GM11168 (cell line): ENCODE data around the gene ESR1.
"Not testable (repeated sequence)": the region's sequence is repeated elsewhere in the genome, so short reads cannot be mapped to it uniquely, and the experiment has no call there.

Experiments
- in situ Hi-C: fragments of 300-500 bp; cut with MboI; formaldehyde crosslinking; loops from one replicate; pipeline ENCODE4 v1.12.0; 2022; ENCODE audit warnings: low sequenced_read_pairs; ENCODE audit not compliant: unreplicated experiment

Gene ESR1

DNA sequence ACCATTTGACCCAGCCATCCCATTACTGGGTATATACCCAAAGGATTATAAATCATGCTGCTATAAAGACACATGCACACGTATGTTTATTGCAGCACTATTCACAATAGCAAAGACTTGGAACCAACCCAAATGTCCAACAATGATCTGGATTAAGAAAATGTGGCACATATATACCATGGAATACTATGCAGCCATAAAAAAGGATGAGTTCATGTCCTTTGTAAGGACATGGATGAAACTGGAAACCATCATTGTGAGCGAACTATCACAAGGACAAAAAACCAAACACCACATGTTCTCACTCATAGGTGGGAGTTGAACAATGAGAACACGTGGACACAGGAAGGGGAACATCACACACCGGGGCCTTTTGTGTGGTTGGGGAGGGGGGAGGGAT is 226.3 kb downstream of the ESR1 start:
- in situ Hi-C loops: not testable (repeated sequence)

DNA sequence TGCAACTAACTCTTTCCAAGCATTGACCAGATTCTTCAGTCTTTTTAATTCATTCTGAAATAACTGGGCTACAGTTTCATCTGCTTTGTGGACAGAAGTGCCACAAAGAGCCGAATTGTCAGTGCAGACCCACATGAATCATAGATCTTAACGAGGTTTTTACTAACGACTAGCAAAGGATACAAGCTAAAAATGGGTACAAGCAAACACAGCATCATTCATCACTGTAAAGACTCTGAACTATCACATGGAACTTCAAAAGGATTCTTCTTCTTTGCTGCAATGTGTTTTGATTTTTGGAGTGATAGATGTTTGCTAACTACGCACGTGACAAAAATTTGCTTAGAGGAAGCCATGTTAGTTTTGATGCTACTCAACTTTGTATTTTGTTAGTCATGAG is 227.1 kb downstream of the ESR1 start:
- in situ Hi-C loops: no loop called here

DNA sequence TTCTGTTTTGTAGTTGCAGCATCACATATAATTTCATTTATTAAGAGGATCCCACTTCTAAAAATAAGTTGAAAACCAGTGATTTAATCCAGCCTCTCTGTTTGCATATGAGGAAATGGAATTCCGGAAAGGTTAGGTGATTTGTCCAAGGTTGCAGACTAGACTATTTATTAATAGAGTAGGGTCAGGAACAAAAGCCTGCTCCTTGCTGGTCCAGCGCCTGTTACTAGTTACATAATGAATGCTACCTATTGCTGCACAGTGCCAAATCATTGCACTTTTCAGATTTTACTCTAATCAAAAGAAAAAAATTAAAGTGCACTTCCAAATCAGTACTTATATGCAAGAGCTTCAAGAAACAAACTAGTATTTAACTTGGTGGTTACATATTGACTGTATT is 238.6 kb downstream of the ESR1 start:
- in situ Hi-C loops: no loop called here

DNA sequence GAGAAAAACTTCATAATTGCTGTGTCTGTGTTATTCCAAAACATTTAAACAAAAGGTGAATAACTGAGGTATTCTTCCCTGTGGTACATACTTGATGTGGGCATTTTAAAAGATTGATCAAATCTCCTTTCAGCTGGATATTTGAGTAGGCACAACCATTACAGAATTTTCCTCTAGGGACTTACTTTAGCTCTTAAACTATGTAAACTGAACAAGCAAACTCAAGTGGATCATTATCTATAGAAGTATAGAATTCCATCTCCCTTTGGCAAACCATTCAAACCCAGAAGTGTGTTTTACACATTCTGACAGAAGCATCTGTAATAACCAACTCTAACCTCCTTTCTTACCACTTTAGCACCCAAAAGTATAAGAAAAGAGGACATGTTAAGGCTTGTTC is 241.4 kb downstream of the ESR1 start:
- in situ Hi-C loops: no loop called here

DNA sequence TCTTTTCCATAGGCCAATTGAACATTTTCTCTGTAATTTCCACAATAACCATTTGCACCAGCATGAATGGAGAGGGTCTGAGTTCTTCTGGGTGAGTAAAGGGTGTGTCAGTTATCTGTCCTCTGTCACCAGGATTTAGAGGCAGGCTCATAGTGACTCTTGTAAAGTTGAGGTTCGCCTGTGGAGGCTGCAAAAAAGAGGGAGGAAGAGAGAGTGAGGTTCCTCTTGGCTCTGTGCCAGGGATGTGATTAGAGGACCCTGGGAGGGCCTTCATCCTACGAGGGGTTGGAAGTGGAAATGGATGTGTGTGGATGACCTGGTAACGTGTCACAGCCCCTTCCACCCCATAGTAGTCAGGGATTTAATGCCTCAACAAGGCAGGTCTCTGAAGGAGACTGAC is 242.0 kb downstream of the ESR1 start:
- in situ Hi-C loops: no loop called here

DNA sequence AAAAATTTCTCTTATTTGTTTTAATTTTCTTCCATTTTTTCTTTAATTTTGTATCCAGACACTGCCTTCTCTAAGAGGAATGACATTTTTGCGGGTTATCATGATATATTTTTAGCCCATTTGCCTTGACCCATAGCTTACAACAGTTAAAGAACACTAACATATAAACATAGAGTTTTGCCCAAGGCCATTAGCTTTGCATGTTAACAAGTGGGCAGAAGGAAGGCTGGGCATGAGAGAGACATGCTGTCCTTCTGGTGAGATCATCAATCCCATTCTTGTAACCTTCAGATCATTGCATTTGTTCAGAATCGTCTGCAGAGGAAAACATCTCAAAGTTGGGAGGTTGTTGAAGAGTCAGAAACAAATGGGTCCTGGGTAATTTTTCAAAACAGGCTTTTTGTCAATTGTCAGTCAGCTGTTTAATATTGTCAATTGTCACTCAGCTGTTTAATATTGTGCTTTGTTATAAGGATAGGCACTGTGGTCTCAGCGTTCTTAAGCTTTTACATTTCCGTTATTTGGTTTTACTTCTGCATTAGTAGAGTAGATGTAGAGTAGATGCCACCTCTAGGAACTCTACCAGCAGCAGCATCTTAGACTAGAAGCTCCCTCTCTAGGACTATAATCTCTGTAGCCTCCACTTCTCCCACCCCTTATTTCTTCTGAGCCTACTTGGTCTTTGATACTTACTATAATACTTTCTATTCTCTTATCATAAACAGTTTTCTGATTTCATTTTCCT is 243.1 kb downstream of the ESR1 start:
- in situ Hi-C loops: no loop called here

DNA sequence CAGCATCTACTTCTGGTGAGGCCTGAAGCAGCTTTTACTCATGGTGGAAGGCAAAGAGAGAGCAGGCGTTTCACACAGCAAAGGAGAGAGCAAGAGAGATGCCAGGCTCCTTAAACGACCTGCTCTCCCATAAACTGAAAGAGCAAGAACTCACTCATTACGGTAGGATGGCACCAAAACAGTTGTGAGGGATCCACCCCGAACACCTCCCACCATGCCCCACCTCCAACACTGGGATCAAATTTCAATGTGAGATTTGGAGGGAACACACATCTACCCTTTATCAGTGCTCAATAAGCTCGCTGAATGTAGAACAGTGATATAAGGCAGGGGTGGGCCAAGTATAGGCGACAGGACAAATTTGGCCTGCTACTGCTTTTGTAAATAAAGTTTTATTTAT is 244.6 kb downstream of the ESR1 start:
- in situ Hi-C loops: no loop called here

DNA sequence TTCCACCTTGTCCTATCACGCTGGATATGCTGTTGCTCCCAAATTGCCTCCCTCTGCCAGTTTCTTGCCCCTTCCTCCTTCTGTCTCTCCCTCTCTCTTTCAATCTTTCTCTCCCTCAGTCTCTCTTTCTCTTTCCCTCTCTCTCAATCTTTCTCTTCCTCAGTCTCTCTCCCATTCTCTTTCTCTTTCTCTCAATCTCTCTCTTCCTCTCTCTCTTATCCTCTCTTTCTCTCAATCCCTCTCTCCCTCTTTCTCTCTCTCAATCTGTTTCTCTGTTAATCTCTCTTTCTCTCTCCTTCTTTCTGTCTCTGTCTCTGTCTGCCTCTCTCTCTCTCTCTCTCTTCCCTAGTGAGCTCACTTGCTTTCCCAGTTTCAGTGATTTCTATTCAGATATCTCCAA is 245.8 kb downstream of the ESR1 start:
- in situ Hi-C loops: no loop called here

DNA sequence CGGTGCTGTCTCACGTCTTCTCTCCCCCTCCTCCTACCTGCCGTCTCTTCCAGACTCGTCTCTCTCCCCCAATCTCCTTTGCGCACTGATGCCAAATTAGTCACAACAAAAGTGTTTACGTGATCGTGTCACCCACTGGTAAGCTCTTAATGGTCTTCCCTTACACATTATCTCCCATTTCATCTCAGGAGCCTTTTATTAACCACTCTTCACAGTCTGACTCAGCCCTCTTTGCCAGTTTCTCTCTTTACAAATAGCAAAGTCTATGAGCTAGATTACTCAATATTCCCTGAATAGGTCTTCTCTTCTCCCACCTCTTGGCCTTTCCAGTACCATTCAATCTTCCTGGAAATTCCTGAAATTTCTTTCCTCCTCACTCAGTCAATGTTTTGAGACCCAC is 247.0 kb downstream of the ESR1 start:
- in situ Hi-C loops: no loop called here

DNA sequence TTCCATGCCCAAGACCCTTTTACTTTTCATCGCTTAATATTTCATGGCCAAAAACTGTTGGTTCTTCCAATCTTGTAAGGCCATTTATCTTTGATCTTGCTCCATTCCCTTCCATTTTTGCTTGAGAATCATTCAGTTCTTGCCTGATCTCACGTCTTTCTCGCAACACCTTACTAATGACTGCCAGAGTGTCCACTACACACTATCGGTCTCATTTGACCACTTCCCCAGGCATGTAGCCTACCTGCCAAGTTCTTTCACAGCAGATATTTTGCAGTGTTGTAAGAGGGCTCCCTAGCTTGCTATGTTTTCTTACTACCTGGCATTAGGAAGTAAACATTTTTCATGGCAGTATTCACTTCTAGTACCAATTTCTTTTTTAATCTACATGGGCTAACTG is 248.0 kb downstream of the ESR1 start:
- in situ Hi-C loops: no loop called here

DNA sequence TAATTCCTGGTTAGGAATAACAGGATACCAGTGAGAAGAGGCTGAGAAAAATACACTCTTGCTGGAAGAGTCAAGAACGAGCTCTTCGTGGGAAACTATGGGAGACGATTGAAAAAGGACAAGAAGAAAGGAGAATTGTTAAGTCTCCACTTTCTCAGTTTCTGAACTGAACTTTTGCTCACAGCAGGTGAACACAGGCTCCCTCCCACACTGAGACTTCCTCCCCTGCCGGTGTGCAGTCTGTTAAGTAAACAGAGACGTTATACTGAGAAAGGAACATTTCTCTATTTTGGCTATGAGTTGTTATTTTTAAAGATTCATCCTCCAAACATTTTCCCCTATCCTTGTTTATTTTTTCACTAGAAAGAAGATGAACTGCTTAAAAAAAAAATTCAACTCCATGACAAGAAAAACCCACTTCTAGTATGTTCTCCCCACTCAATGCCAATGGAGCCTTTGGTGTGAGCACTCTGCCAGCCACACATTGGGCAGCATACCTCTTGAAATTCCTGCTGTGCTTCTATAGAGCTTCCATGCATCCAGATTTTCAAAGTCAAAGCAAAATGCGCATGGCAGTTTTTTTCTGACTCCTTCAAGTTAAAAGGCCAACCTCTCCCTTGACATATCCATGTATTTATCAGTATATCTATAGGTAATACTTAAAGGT is 250.5 kb downstream of the ESR1 start:
- in situ Hi-C loops: no loop called here

DNA sequence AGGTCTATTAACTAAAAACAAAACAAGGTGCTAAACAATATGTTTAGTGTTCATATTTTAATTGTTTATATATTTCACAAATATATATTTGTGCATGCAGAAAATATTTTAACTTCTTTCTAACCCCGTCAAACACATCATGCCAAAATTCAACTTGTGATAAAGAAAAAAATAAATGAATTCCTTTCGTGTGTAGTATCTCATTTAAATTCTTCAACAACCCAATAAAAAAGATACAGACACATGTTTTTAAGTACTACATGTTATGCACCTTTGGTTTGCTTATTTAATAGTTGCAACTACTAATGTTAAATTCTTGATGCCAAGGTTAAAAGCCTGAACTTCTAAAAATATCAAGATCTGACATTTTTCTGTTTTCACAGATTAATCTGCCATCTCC is 252.4 kb downstream of the ESR1 start:
- in situ Hi-C loops: no loop called here

DNA sequence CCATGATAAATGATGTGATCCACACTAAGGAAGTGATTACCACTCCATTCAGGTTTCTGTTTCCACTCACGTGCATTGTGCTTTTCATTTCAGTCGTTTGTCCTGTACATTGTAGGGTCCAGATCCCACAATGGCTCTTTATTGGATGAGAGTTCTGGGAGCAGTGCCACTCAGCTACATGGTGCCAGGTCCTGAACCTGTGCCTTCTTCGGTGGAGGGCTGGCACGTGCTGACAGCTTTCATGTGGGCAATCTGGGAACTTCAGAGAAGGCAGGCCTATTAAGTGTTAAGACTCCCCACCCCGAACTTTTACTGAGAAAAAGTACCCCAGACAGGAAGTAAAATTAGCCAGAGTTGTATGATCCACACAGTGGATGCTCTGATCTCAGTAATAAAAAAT is 255.0 kb downstream of the ESR1 start:
- in situ Hi-C loops: no loop called here

DNA sequence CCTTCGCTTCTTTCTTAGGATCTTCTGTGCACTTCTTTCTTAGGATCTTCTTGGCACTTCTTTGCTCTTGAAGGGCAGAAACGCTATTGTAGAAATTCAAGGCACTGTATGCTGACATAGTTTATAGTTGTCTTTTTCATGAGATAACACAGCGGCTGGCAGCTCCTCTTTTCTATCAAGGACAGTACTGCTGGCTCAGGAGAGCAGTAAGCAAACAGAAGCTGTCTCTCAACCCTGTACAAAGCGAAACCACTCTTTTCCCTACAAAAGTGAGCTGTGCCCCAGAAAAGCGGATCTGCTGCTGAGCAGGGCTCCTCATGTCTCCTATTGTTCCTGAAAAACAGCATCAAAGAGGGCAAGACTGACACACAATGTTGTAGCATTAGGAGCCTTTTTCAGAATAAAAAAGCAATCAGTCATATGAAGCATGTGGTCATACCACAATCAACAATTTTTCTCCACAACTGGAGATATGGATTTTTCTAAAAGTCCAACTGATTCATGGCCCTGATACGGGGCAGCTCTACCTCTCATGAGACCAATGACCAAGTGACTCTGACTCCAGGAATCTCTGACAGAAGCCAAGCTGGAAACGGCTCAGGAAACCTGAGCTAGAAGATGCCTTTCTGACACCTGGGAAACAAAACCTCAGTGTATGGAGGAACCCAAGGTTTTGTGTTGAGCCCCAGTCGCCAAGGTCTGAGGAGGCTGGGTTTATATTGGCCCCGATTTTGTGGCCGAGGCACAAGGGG is 255.9 kb downstream of the ESR1 start:
- in situ Hi-C loops: no loop called here

DNA sequence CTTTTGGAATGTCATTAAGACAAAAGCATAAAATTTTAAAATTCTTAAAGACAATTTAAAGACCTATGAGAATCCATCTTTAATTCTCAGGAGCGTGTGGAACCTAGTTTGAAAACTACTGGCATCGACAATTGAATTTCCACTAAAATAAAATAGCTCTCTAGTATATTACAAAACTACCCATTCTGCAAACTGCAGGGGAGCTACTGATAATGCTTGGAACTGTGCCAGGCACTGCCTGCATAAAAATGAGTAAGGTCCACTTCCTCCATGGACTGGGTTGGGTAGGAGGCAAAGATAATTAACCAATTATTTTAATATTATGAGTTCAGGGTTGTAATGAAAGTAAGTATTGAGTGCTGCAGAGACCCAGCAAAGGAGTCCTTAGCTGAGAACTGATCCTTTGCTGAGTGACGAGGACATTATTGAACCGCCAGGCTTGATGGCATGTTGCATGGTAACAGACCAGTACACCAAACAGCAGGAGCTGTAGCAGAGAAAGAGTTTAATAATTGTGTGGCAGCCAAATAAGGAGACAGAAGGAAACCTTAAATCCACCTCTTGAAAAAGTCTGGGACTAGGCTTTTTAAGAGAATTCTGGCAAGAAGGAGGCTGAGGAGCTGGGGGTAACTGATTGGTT is 261.3 kb downstream of the ESR1 start:
- in situ Hi-C loops: no loop called here

DNA sequence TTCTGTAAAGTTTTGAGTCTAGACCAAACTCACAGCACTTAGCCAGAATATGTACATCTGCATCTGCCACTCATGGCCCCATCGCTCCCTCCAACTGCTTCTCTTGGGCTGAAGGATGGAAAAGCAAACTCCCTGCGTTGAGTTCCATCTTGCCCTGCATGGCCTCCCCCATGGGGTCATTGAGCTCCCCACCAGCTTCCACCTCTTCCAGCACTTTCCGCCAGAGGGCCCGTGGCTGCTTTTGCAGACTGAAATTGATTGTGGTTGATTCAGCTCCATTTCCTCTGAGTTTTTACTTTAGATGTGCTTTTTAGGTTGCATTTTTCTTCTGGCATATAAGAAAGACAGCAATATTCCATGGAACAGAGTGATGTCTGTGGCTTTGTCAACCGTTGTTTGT is 263.1 kb downstream of the ESR1 start:
- in situ Hi-C loops: no loop called here

DNA sequence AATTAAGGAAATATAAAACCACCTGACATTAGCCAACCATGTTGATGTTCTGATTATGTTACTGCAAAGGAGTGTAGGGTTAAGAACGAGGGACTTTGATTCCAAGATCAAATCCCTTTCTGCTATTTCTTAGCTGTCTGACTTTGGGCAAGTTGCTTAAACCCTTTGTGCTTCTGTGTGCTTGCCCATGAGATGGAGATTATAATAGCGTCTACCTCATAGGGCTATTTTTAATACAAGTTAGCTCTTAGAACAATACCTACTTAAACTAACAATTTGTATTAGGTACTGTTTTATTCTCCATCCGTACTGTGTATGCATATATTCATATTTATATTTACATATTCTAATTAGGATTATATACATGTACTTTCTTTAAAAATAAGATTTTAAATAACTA is 263.8 kb downstream of the ESR1 start:
- in situ Hi-C loops: no loop called here

DNA sequence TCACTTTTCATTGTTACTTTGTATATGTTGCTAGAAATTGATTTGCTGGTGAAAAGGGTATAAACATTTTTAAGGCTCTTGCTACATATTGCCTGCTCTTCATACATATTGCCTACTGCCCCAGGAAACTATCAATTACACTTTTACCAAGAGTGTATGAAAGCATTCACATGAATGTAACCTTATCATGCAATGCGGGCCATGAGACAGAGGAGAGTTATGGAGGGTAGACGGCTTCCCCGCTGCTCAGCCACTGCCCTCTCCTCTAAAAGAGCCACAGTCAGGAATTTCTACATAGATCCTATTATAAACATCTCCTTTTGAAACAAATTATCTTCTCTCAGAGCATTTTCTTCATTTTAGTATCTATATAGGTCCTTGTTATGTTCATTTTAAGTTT is 264.4 kb downstream of the ESR1 start:
- in situ Hi-C loops: no loop called here

DNA sequence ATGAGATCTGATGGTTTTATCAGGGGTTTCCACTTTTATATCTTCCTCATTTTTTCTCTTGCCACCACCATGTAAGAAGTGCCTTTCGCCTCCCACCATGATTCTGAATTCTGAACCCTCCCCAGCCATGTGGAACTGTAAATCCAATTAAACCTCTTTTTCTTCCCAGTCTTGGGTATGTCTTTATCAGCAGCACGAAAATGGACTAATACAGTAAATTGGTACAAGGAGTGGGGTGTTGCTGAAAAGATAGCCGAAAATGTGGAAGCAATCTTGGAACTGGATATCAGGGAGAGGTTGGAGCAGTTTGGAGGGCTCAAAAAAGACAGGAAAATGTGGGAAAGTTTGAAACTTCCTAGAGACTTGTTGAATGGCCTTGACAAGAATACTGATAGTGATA is 268.8 kb downstream of the ESR1 start:
- in situ Hi-C loops: not testable (repeated sequence)

DNA sequence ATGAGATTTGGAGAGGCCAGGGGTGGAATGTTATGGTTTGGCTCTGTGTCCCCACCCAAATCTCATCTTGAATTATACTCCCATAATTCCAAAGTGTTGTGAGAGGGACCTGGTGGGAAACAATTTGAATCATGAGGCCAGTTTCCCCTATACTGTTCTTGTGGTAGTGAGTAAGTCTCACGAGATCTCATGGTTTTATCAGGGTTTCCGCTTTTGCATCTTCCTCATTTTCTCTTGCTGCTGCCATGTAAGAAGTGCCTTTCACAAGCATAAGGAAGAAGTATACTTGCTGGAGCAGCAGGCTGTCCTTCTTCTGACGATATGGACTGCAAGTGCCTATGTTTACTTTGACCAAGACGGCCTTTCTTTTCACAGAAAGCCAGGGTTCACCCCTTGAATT is 270.5 kb downstream of the ESR1 start:
- in situ Hi-C loops: no loop called here

DNA sequence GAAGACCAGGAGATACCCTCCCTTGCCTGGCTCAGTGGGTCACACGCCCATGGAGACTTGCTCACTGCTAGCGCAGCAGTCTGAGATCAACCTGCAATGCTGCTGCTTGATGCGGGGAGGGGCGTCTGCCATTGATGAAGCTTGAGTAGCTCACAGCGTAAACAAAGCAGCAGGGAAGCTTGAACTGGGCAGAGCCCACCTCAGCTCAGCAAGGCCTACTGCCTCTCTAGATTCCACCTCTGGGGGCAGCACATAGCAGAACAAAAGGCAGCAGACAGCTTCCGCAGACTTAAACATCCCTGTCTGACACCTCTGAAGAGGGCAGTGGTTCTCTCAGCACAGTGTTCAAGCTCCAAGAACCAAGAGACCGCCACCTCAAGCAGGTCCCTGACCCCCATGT is 271.3 kb downstream of the ESR1 start:
- in situ Hi-C loops: no loop called here
